ENCODE data around the gene PFKP.

Gene PFKP

GRCh38 chr10:3126249-3126648 lies 58.9 kb downstream of the PFKP start:
- Histone ChIP-seq H3K27ac (no peak overlapping the region), H3K4me3 (ENCODE audit: low read depth in 1 of 2, low read length in 1 of 2) (no peak overlapping the region), H3K27me3 (no peaks in the 10 kb centered on the region), H3K36me3 (no peaks in the 10 kb centered on the region), H3K9me3 (no peaks in the 10 kb centered on the region), H3K4me1 (ENCODE audit: control insufficient read depth in 1 of 2, insufficient read depth in 1 of 2, low read depth in 1 of 2, low read length in 1 of 2) (peaks cover 3% of the 10 kb centered on the region in 2 experiments)
- TF ChIP-seq CTCF (IDR thresholded peaks at IDR 0.05) = no peak

GRCh38 chr10:3126741-3127346 lies 59.5 kb downstream of the PFKP start:
- H3K36me3 ChIP-seq = no peaks in the 10 kb centered on the region
- no peaks in the 10 kb centered on the region for H3K27me3 ChIP-seq
- H3K4me1 ChIP-seq (ENCODE audit: control insufficient read depth in 1 of 2, insufficient read depth in 1 of 2, low read depth in 1 of 2, low read length in 1 of 2) = peaks cover 8 to 9% of the 10 kb centered on the region in 2 experiments
- H3K9me3 ChIP-seq = no peaks in the 10 kb centered on the region
- no peak for TF ChIP-seq CTCF (IDR thresholded peaks at IDR 0.05)
- H3K4me3 ChIP-seq (ENCODE audit: low read depth in 1 of 2, low read length in 1 of 2) = no peak overlapping the region
- no peak overlapping the region for H3K27ac ChIP-seq

- peaks cover 3% of the 10 kb centered on the region for H3K36me3 ChIP-seq
- peaks cover 9% of the 10 kb centered on the region in 2 experiments for H3K4me1 ChIP-seq (ENCODE audit: control insufficient read depth in 1 of 2, insufficient read depth in 1 of 2, low read depth in 1 of 2, low read length in 1 of 2)
Measured at GRCh38 chr10:3127921-3128320, 60.6 kb downstream of the PFKP start.

GRCh38 chr10:3128379-3129130 lies 61.2 kb downstream of the PFKP start:
- Histone ChIP-seq H3K4me3 (ENCODE audit: low read depth in 1 of 2, low read length in 1 of 2) (no peak overlapping the region), H3K27me3 (no peaks in the 10 kb centered on the region), H3K9me3 (no peaks in the 10 kb centered on the region), H3K27ac (no peak overlapping the region), H3K4me1 (ENCODE audit: control insufficient read depth in 1 of 2, insufficient read depth in 1 of 2, low read depth in 1 of 2, low read length in 1 of 2) (peaks cover 9% of the 10 kb centered on the region in 2 experiments), H3K36me3 (peaks cover 7% of the 10 kb centered on the region)
- no peak for TF ChIP-seq CTCF (IDR thresholded peaks at IDR 0.05)

More at GRCh38 chr10:3127921-3128320, 60.6 kb downstream of the PFKP start:
- no peaks in the 10 kb centered on the region for H3K9me3 ChIP-seq
- no peak overlapping the region for H3K27ac ChIP-seq
- H3K27me3 ChIP-seq = no peaks in the 10 kb centered on the region
- no peak overlapping the region for H3K4me3 ChIP-seq (ENCODE audit: low read depth in 1 of 2, low read length in 1 of 2)
- TF ChIP-seq CTCF (IDR thresholded peaks at IDR 0.05) = no peak

- Histone ChIP-seq H3K9me3 (no peaks in the 10 kb centered on the region), H3K27ac (no peak overlapping the region), H3K36me3 (peaks cover 19% of the 10 kb centered on the region), H3K27me3 (no peaks in the 10 kb centered on the region), H3K4me3 (ENCODE audit: low read depth in 1 of 2, low read length in 1 of 2) (no peak overlapping the region), H3K4me1 (ENCODE audit: control insufficient read depth in 1 of 2, insufficient read depth in 1 of 2, low read depth in 1 of 2, low read length in 1 of 2) (peaks cover 9% of the 10 kb centered on the region in 2 experiments)
- TF ChIP-seq CTCF (IDR thresholded peaks at IDR 0.05) = no peak
Measured at GRCh38 chr10:3129581-3130340, 62.4 kb downstream of the PFKP start.
